GM21717 (cell line): ENCODE results near the gene GNB5.

Experiments
- ATAC-seq: cut with Tn5 transposase; IDR thresholded peaks from one replicate; pipeline ENCODE4 v1.9.1; 2021; ENCODE audit warnings: mild to moderate bottlenecking, moderate library complexity; ENCODE audit not compliant: unreplicated experiment

Gene GNB5

GRCh38 chr15:52146776-52147175 is 44.4 kb downstream of the GNB5 start:
- ATAC-seq: no peak

GRCh38 chr15:52146261-52146660 is 44.9 kb downstream of the GNB5 start:
- no peak for ATAC-seq

- ATAC-seq: no peak
These were observed 46.5 kb downstream of the GNB5 start for GRCh38 chr15:52144656-52145178.

GRCh38 chr15:52143873-52144272 is 47.3 kb downstream of the GNB5 start:
- ATAC-seq: no peak

- no peak for ATAC-seq
These were observed 50.5 kb downstream of the GNB5 start for GRCh38 chr15:52140646-52141045.

GRCh38 chr15:52139599-52140462 is 51.4 kb downstream of the GNB5 start:
- ATAC-seq: no peak

GRCh38 chr15:52137432-52138357 is 53.5 kb downstream of the GNB5 start:
- no peak for ATAC-seq

- no peak for ATAC-seq
These were observed 54.7 kb downstream of the GNB5 start for GRCh38 chr15:52136442-52136980.

GRCh38 chr15:52134502-52135144 is 56.6 kb downstream of the GNB5 start:
- ATAC-seq: no peak

GRCh38 chr15:52133510-52134220 is 57.5 kb downstream of the GNB5 start:
- no peak for ATAC-seq

GRCh38 chr15:52132066-52132465 is 59.1 kb downstream of the GNB5 start:
- ATAC-seq: no peak

- ATAC-seq: no peak
These were observed 62.6 kb downstream of the GNB5 start for GRCh38 chr15:52128568-52128967.

- no peak for ATAC-seq
These were observed 66.8 kb downstream of the GNB5 start for GRCh38 chr15:52124270-52124880.

- ATAC-seq: no peak
These were observed 69.3 kb downstream of the GNB5 start for GRCh38 chr15:52121896-52122295.

- ATAC-seq: no peak
These were observed 70.2 kb downstream of the GNB5 start for GRCh38 chr15:52121006-52121405.

- ATAC-seq: no peak
These were observed 70.7 kb downstream of the GNB5 start for GRCh38 chr15:52120488-52120887.

GRCh38 chr15:52118969-52119749 is 72.0 kb downstream of the GNB5 start:
- ATAC-seq: no peak

GRCh38 chr15:52117549-52117948 is 73.6 kb downstream of the GNB5 start:
- no peak for ATAC-seq
